ENCODE measurements around the gene RNF224.

DNA sequence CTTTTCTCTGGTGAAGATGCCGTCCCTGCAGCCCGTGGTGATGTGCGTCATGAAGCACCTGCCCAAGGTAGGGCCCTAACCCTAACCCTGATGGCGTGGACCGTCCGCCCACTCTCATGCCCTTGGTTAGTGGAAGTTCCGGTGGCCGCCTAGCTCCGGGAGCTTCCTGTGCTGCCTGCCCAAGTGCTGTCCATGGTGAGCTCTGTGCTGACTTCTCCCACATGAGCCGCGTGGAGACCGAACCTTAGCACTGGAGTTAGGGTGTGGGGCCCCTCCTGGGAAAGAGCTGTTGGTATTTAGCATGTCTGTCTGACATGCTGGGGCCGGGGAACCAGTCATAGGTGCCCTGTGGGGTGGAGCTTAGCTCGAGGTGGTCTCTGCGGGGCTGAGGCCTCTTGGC is 29.1 kb downstream of the RNF224 start:
- TF ChIP-seq, protein P1, sequence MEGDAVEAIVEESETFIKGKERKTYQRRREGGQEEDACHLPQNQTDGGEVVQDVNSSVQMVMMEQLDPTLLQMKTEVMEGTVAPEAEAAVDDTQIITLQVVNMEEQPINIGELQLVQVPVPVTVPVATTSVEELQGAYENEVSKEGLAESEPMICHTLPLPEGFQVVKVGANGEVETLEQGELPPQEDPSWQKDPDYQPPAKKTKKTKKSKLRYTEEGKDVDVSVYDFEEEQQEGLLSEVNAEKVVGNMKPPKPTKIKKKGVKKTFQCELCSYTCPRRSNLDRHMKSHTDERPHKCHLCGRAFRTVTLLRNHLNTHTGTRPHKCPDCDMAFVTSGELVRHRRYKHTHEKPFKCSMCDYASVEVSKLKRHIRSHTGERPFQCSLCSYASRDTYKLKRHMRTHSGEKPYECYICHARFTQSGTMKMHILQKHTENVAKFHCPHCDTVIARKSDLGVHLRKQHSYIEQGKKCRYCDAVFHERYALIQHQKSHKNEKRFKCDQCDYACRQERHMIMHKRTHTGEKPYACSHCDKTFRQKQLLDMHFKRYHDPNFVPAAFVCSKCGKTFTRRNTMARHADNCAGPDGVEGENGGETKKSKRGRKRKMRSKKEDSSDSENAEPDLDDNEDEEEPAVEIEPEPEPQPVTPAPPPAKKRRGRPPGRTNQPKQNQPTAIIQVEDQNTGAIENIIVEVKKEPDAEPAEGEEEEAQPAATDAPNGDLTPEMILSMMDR (IDR thresholded peaks at IDR 0.05; ENCODE audit: low read depth, low read length) = no peak
- TF ChIP-seq POLR2A (IDR thresholded peaks at IDR 0.05; ENCODE audit: extremely low read depth, insufficient read length) = no peak
- TF ChIP-seq, protein P2, sequence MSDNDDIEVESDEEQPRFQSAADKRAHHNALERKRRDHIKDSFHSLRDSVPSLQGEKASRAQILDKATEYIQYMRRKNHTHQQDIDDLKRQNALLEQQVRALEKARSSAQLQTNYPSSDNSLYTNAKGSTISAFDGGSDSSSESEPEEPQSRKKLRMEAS (IDR thresholded peaks at IDR 0.05; ENCODE audit: low read depth, low read length) = no peak
- no peak for TF ChIP-seq MYC (IDR thresholded peaks at IDR 0.05; ENCODE audit: low read depth, low read length)

Measured in NB4 (cell line).